Gastroesophageal sphincter (tissue), 4 donors: ENCODE data around the gene AKAP4. TPM values are rescaled to one million over a fixed set of nuclear protein-coding genes. Genes with fewer than 3 reads are reported as not detected.
A peak's percentile ranks its signal among the peaks of the same experiment; 100 is the strongest.

ENCODE experiments used
- ATAC-seq: fragments of 150-250 bp; one replicate; pipeline ENCODE4 v1.9.1; 2016; ENCODE audit warnings: mild to moderate bottlenecking, moderate library complexity
- H3K27ac ChIP-seq, 4 donors: fragments of 200-600 bp; sonication (generic) in 3 of 4; 1 replicate in 3 of 4; 2 replicates in 1 of 4; pipeline ENCODE4 v1.5.1; 2016 to 2019
- H3K27me3 ChIP-seq: fragments of 200-600 bp; sonication (generic); one replicate; pipeline ENCODE4 v1.5.1; 2019
- H3K36me3 ChIP-seq, 2 donors: fragments of 200-600 bp; sonication (generic); one replicate each; pipeline ENCODE4 v1.5.1; 2019; ENCODE audit warnings: control low read depth in 1 of 2
- H3K4me1 ChIP-seq, 3 donors: fragments of 200-600 bp; sonication (generic); 1 replicate in 2 of 3; 2 replicates in 1 of 3; pipeline ENCODE4 v1.5.1; 2016 to 2019; ENCODE audit warnings: control low read depth in 2 of 3
- H3K4me3 ChIP-seq, 2 donors: fragments of 200-600 bp; sonication (generic); one replicate each; pipeline ENCODE4 v1.5.1; 2019; ENCODE audit warnings: mild to moderate bottlenecking in 1 of 2, moderate library complexity in 1 of 2
- H3K9me3 ChIP-seq, 3 donors: fragments of 200-600 bp; sonication (generic); one replicate each; pipeline ENCODE4 v1.5.1; 2017 to 2019; ENCODE audit warnings: control low read depth in 2 of 3
- CTCF ChIP-seq, 4 experiments: fragments of 200-600 bp in 2 of 4; fragments of 450-650 bp in 2 of 4; sonication (generic) in 1 of 4; IDR thresholded peaks; one replicate each; pipeline ENCODE4 v1.5.1; 2017 to 2019; ENCODE audit warnings: antibody characterized with exemption in 4 of 4, mild to moderate bottlenecking in 2 of 4, moderate library complexity in 2 of 4
- EP300 ChIP-seq: sonication (generic); formaldehyde crosslinking; IDR thresholded peaks from one replicate; pipeline ENCODE4 v1.6.1; 2017; ENCODE audit warnings: antibody characterized with exemption, mild to moderate bottlenecking
- POLR2A ChIP-seq, 2 donors: fragments of 450-650 bp; IDR thresholded peaks; one replicate each; pipeline ENCODE4 v1.6.1; 2017; ENCODE audit warnings: antibody characterized with exemption in 2 of 2, mild to moderate bottlenecking in 2 of 2, moderate library complexity in 1 of 2
- POLR2AphosphoS5 ChIP-seq: sonication (generic); formaldehyde crosslinking; IDR thresholded peaks from one replicate; pipeline ENCODE4 v1.6.1; 2017; ENCODE audit warnings: antibody characterized with exemption
- WGBS, 2 donors: methylation state at CpG; one replicate each; pipeline ENCODE4 v1.1.5; 2018; ENCODE audit warnings: low coverage in 1 of 2; 5-methylcytosine and 5-hydroxymethylcytosine counted together
- total RNA-seq, 4 donors: library from RNA; depleted of rRNA; stranded (reverse); fragments of >200 nt; gene quantifications; one replicate each; pipeline ENCODE4 v1.1.0, GENCODE V29; 2016

The AKAP4 gene
- total RNA-seq: not detected

- no CpG with 5 or more reads among the region's 1 CpG for WGBS, 2 donors
Measured at GRCh38 chrX:50200907-50201306, at the start of gene AKAP4. Gene AKAP4 (minus strand): TSS chrX:50201007. CDS start chrX:50200889, 118 bp downstream.

GRCh38 chrX:50211510-50211909 is 10.7 kb upstream of the AKAP4 start:
- H3K9me3 ChIP-seq: no peaks in the 10 kb centered on the region
- TF ChIP-seq CTCF (IDR thresholded peaks at IDR 0.05) (no peak), POLR2A (IDR thresholded peaks at IDR 0.05) (no peak), EP300 (no peak), POLR2AphosphoS5 (no peak)
- WGBS, 2 donors: 31 to 58% methylated on average over 3 to 5 of the region's 8 CpGs
- ATAC-seq: no peak
- no peaks in the 10 kb centered on the region for H3K36me3 ChIP-seq
- no peak overlapping the region for H3K27ac ChIP-seq
- no peaks in the 10 kb centered on the region for H3K27me3 ChIP-seq
- H3K4me1 ChIP-seq: no peaks in the 10 kb centered on the region
- H3K4me3 ChIP-seq: no peak overlapping the region

More at GRCh38 chrX:50200907-50201306, at the start of gene AKAP4:
- Histone ChIP-seq H3K27me3 (no peaks in the 10 kb centered on the region), H3K4me3 (no peak within 1 kb of the TSS), H3K36me3 (no peaks in the 10 kb centered on the region), H3K27ac (no peak within 1 kb of the TSS), H3K9me3 (no peaks in the 10 kb centered on the region), H3K4me1 (peaks cover 0 to 8% (median 4%) of the 10 kb centered on the region in 3 donors)
- TF ChIP-seq POLR2AphosphoS5 (no peak), EP300 (no peak), POLR2A (IDR thresholded peaks at IDR 0.05) (no peak), CTCF (IDR thresholded peaks at IDR 0.05) (no peak)
- no peak for ATAC-seq

- Histone ChIP-seq H3K9me3 (no peaks in the 10 kb centered on the region), H3K27me3 (no peaks in the 10 kb centered on the region), H3K4me1 (peaks cover 0 to 8% (median 4%) of the 10 kb centered on the region in 3 donors), H3K4me3 (no peak overlapping the region), H3K27ac (no peak overlapping the region), H3K36me3 (no peaks in the 10 kb centered on the region)
- TF ChIP-seq POLR2A (IDR thresholded peaks at IDR 0.05) (no peak), EP300 (no peak), POLR2AphosphoS5 (no peak)
- ATAC-seq: no peak
- 47 to 79% methylated on average over 5 to 6 of the region's 11 CpGs for WGBS, 2 donors
Measured at GRCh38 chrX:50206753-50207152, 5.9 kb upstream of the AKAP4 start.

GRCh38 chrX:50204364-50204899 is 3.6 kb upstream of the AKAP4 start, which contains the start of gene CCNB3:
Gene CCNB3 (plus strand): TSS chrX:50204765. CDS start chrX:50285164, 80,399 bp downstream.
- Histone ChIP-seq H3K4me1 (peaks cover 0 to 8% (median 4%) of the 10 kb centered on the region in 3 donors), H3K27me3 (no peaks in the 10 kb centered on the region), H3K9me3 (no peaks in the 10 kb centered on the region), H3K36me3 (no peaks in the 10 kb centered on the region), H3K4me3 (peak within 1 kb of the TSS; percentile 8 to 39), H3K27ac (peak within 1 kb of the TSS in 2 of 4 donors; percentile 13)
- 0 to 12% methylated on average over 7 to 13 of the region's 19 CpGs for WGBS, 2 donors
- peak; percentile 51 to 69 (median 54) for TF ChIP-seq CTCF (IDR thresholded peaks at IDR 0.05)
- TF ChIP-seq EP300: no peak
- peak; percentile 87 for ATAC-seq

- Histone ChIP-seq H3K4me1 (peaks cover 0 to 8% (median 4%) of the 10 kb centered on the region in 3 donors), H3K9me3 (no peaks in the 10 kb centered on the region), H3K4me3 (no peak overlapping the region), H3K36me3 (no peaks in the 10 kb centered on the region), H3K27me3 (no peaks in the 10 kb centered on the region), H3K27ac (no peak overlapping the region)
- TF ChIP-seq POLR2A (IDR thresholded peaks at IDR 0.05) (no peak), EP300 (no peak), POLR2AphosphoS5 (no peak), CTCF (IDR thresholded peaks at IDR 0.05) (no peak)
- 61 to 100% methylated on average over 1 to 2 of the region's 3 CpGs for WGBS, 2 donors
- ATAC-seq: no peak
Measured at GRCh38 chrX:50202539-50202938, 1.7 kb upstream of the AKAP4 start.
